Measurements from ENCODE around the gene SLFN5. TPM values are rescaled to one million over a fixed set of nuclear protein-coding genes. Genes with fewer than 3 reads are reported as not detected.

SLFN5 gene
- polyA plus RNA-seq, 1 of the 3 experiments (the other 2 are of a cell fraction), result 1.4 TPM

- 5% methylated on average over 2 of the region's 2 CpGs for WGBS (ENCODE audit: low lambda C conversion rate)
- no peak for TF ChIP-seq CHD2 (IDR thresholded peaks at IDR 0.05; ENCODE audit: low read length, partially characterized antibody)
- no peak for TF ChIP-seq USF1 (IDR thresholded peaks at IDR 0.05; ENCODE audit: borderline replicate concordance, low read depth)
- no peak for TF ChIP-seq TEAD4 (IDR thresholded peaks at IDR 0.05; ENCODE audit: borderline replicate concordance, insufficient read depth)
- TF ChIP-seq JUND (IDR thresholded peaks at IDR 0.05), result no peak
- TF ChIP-seq FOSL2 (IDR thresholded peaks at IDR 0.05; ENCODE audit: borderline replicate concordance, low read depth), result no peak
- no peak for TF ChIP-seq SMC3 (IDR thresholded peaks at IDR 0.05; ENCODE audit: low read depth, low read length)
- no peak for TF ChIP-seq YY1 (IDR thresholded peaks at IDR 0.05; ENCODE audit: low read depth)
- TF ChIP-seq NFIC (IDR thresholded peaks at IDR 0.05; ENCODE audit: borderline replicate concordance), result no peak
- TF ChIP-seq MAX (IDR thresholded peaks at IDR 0.05; ENCODE audit: low read depth), result no peak
- no peak for TF ChIP-seq REST (IDR thresholded peaks at IDR 0.05; ENCODE audit: low read depth, low read length)
- no peak for TF ChIP-seq RFX5 (IDR thresholded peaks at IDR 0.05; ENCODE audit: low read length)
- TF ChIP-seq EZH2phosphoT487 (IDR thresholded peaks at IDR 0.05; ENCODE audit: borderline replicate concordance, low read depth), result no peak
- POLR2A ChIA-PET, result no interaction called here
These were observed 42.1 kb downstream of the SLFN5 start for GRCh38 chr17:35284955-35285354.

GRCh38 chr17:35286120-35286781 is 43.4 kb downstream of the SLFN5 start:
- Histone ChIP-seq H3K9me3 (no peaks in the 10 kb centered on the region), H3K27me3 (ENCODE audit: insufficient read depth) (peaks cover 9% of the 10 kb centered on the region), H3K36me3 (replicated peaks in 1 of 2; ENCODE audit: control insufficient read depth in 1 of 2, insufficient read depth in 2 of 2, low read length in 1 of 2) (no peaks in the 10 kb centered on the region), H3K4me1 (ENCODE audit: control insufficient read depth in 1 of 2, insufficient read depth in 2 of 2, low read depth in 1 of 2, low read length in 1 of 2) (no peaks in the 10 kb centered on the region), H3K4me2 (no peak overlapping the region), H3F3A (replicated peaks; ENCODE audit: insufficient read depth) (no peaks in the 10 kb centered on the region), H3K4me3 (ENCODE audit: low read depth in 2 of 2, low read length in 1 of 2) (no peak overlapping the region), H3K9me2 (no peaks in the 10 kb centered on the region), H4K20me1 (ENCODE audit: insufficient read depth) (no peaks in the 10 kb centered on the region), H2AFZ (ENCODE audit: low read depth) (no peak overlapping the region), H3K9ac (no peak overlapping the region), H3K27ac (ENCODE audit: low read depth in 2 of 2, low read length in 1 of 2) (no peak overlapping the region), H3K79me2 (ENCODE audit: insufficient read depth) (no peaks in the 10 kb centered on the region)
- ChIA-PET CTCF (interaction anchor here (1.6 kb wide), 1 partner anchor 26 kb away, joined by 6 read pairs; no protein-coding TSS in a partner anchor), POLR2A (no interaction called here)
- WGBS (ENCODE audit: low lambda C conversion rate), result 6% methylated on average over 2 of the region's 2 CpGs
- TF ChIP-seq TEAD4 (IDR thresholded peaks at IDR 0.05; ENCODE audit: borderline replicate concordance, insufficient read depth) (no peak), JUND (IDR thresholded peaks at IDR 0.05) (no peak), FOXJ3 (CRISPR knock-in tag; IDR thresholded peaks at IDR 0.05) (no peak), CHD2 (IDR thresholded peaks at IDR 0.05; ENCODE audit: low read length, partially characterized antibody) (no peak), GABPA (IDR thresholded peaks at IDR 0.05; ENCODE audit: low read depth) (no peak), USF2 (IDR thresholded peaks at IDR 0.05; ENCODE audit: borderline replicate concordance, low read depth, low read length) (no peak), USF1 (IDR thresholded peaks at IDR 0.05; ENCODE audit: borderline replicate concordance, low read depth) (no peak), RCOR1 (IDR thresholded peaks at IDR 0.05; ENCODE audit: low read length) (no peak), MXI1 (IDR thresholded peaks at IDR 0.05; ENCODE audit: low read depth, low read length) (no peak), MAX (IDR thresholded peaks at IDR 0.05; ENCODE audit: low read depth) (no peak)
- no peak for DNase-seq

More at GRCh38 chr17:35284955-35285354, 42.1 kb downstream of the SLFN5 start:
- no peaks in the 10 kb centered on the region for H3K9me3 ChIP-seq
- H3K4me3 ChIP-seq (ENCODE audit: low read depth in 2 of 2, low read length in 1 of 2), result no peak overlapping the region
- no peaks in the 10 kb centered on the region for H3K79me2 ChIP-seq (ENCODE audit: insufficient read depth)
- no peaks in the 10 kb centered on the region for H4K20me1 ChIP-seq (ENCODE audit: insufficient read depth)
- H3K9ac ChIP-seq, result no peak overlapping the region
- no peaks in the 10 kb centered on the region for H3K9me2 ChIP-seq
- peaks cover 9% of the 10 kb centered on the region for H3K27me3 ChIP-seq (ENCODE audit: insufficient read depth)
- H3K27ac ChIP-seq (ENCODE audit: low read depth in 2 of 2, low read length in 1 of 2), result no peak overlapping the region
- H3K4me2 ChIP-seq, result no peak overlapping the region
- no peak for DNase-seq
- H3K36me3 ChIP-seq (replicated peaks in 1 of 2; ENCODE audit: control insufficient read depth in 1 of 2, insufficient read depth in 2 of 2, low read length in 1 of 2), result no peaks in the 10 kb centered on the region
- no peak overlapping the region for H2AFZ ChIP-seq (ENCODE audit: low read depth)
- H3F3A ChIP-seq (replicated peaks; ENCODE audit: insufficient read depth), result no peaks in the 10 kb centered on the region
- H3K4me1 ChIP-seq (ENCODE audit: control insufficient read depth in 1 of 2, insufficient read depth in 2 of 2, low read depth in 1 of 2, low read length in 1 of 2), result no peaks in the 10 kb centered on the region
- CTCF ChIA-PET, result interaction anchor here (0.6 to 1.4 kb wide), 3 partner anchors 28 to 1591 kb away, joined by 3 to 7 read pairs (median 3); no protein-coding TSS in a partner anchor

Measured in SK-N-SH (cell line).